ENCODE results near the gene ZBTB47. TPM values are rescaled to one million over a fixed set of nuclear protein-coding genes. Genes with fewer than 3 reads are reported as not detected.

The ZBTB47 gene
- total and polyA plus RNA-seq, 12 donors, result 7.0 to 39.4 (median 27.9) TPM

GRCh38 chr3:42667523-42668412 is 14.3 kb downstream of the ZBTB47 start:
- Histone ChIP-seq H3K4me3 (no peak overlapping the region), H3K27ac (no peak overlapping the region), H3K4me1 (replicated peaks in 1 of 2) (peaks cover 0 to 6% of the 10 kb centered on the region in 2 donors), H3K27me3 (no peaks in the 10 kb centered on the region), H3K9me3 (replicated peaks in 1 of 3) (no peaks in the 10 kb centered on the region), H3K36me3 (replicated peaks in 1 of 2) (no peaks in the 10 kb centered on the region)
- WGBS, 4 donors, result 44 to 59% (median 48%) methylated on average over 7 to 8 of the region's 8 CpGs
- intact Hi-C loops (cut with DNase I), result no loop called here
- DNase-seq, result peak in 1 of 7 donors; percentile 16
- TF ChIP-seq CTCF (IDR thresholded peaks at IDR 0.05) (no peak), POLR2A (IDR thresholded peaks at IDR 0.05) (no peak)

GRCh38 chr3:42668413-42668760 is 14.9 kb downstream of the ZBTB47 start:
- TF ChIP-seq CTCF (IDR thresholded peaks at IDR 0.05), result no peak
- no peak for TF ChIP-seq POLR2A (IDR thresholded peaks at IDR 0.05)
- DNase-seq, result peak in 2 of 7 donors; percentile 22 to 44
- intact Hi-C loops (cut with DNase I), result no loop called here

GRCh38 chr3:42668793-42669217 is 15.3 kb downstream of the ZBTB47 start:
- peak in 3 of 7 donors; percentile 16 to 51 (median 34) for DNase-seq
- TF ChIP-seq CTCF (IDR thresholded peaks at IDR 0.05), result no peak
- TF ChIP-seq POLR2A (IDR thresholded peaks at IDR 0.05), result no peak
- Histone ChIP-seq H3K27me3 (no peaks in the 10 kb centered on the region), H3K4me3 (no peak overlapping the region), H3K9me3 (replicated peaks in 1 of 3) (no peaks in the 10 kb centered on the region), H3K36me3 (replicated peaks in 1 of 2) (no peaks in the 10 kb centered on the region), H3K4me1 (replicated peaks in 1 of 2) (peaks cover 0 to 6% of the 10 kb centered on the region in 2 donors), H3K27ac (no peak overlapping the region)
- 73 to 84% (median 78%) methylated on average over 4 of the region's 4 CpGs for WGBS, 4 donors
- intact Hi-C loops (cut with DNase I), result no loop called here

More at GRCh38 chr3:42668413-42668760, 14.9 kb downstream of the ZBTB47 start:
- Histone ChIP-seq H3K4me3 (no peak overlapping the region), H3K27me3 (no peaks in the 10 kb centered on the region), H3K4me1 (replicated peaks in 1 of 2) (peaks cover 0 to 6% of the 10 kb centered on the region in 2 donors), H3K27ac (no peak overlapping the region), H3K36me3 (replicated peaks in 1 of 2) (no peaks in the 10 kb centered on the region), H3K9me3 (replicated peaks in 1 of 3) (no peaks in the 10 kb centered on the region)
- WGBS, 4 donors, result 82 to 92% (median 91%) methylated on average over 2 of the region's 2 CpGs

- Histone ChIP-seq H3K36me3 (replicated peaks in 1 of 2) (no peaks in the 10 kb centered on the region), H3K27ac (no peak overlapping the region), H3K27me3 (no peaks in the 10 kb centered on the region), H3K4me3 (no peak overlapping the region), H3K9me3 (replicated peaks in 1 of 3) (no peaks in the 10 kb centered on the region), H3K4me1 (replicated peaks in 1 of 2) (peaks cover 0 to 6% of the 10 kb centered on the region in 2 donors)
- TF ChIP-seq CTCF (IDR thresholded peaks at IDR 0.05) (no peak), POLR2A (IDR thresholded peaks at IDR 0.05) (no peak)
- DNase-seq, result peak in 1 of 7 donors; percentile 16
- intact Hi-C loops (cut with DNase I), result no loop called here
- WGBS, 4 donors, result 77 to 88% (median 83%) methylated on average over 7 of the region's 7 CpGs
Observed at GRCh38 chr3:42670051-42670576, 16.6 kb downstream of the ZBTB47 start.
